Neutrophil (primary cell): ENCODE data around the gene HEBP1.

Source experiments
- H3K27ac ChIP-seq: fragments of 200-600 bp; sonication (generic); 2 replicates; pipeline ENCODE4 v1.5.1; 2016; ENCODE audit warnings: mild to moderate bottlenecking, moderate library complexity
- H3K27me3 ChIP-seq: fragments of 200-600 bp; sonication (generic); 2 replicates; pipeline ENCODE4 v1.6.0; 2016; ENCODE audit warnings: mild to moderate bottlenecking
- H3K36me3 ChIP-seq: fragments of 200-600 bp; sonication (generic); 2 replicates; pipeline ENCODE4 v1.5.1; 2017
- H3K4me1 ChIP-seq, 2 experiments: fragments of 200-600 bp in 1 of 2; sonication (generic) in 1 of 2; 1 replicate in 1 of 2; 2 replicates in 1 of 2; pipeline versions ENCODE4 v1.5.1 to v1.6.1; 2013 to 2016; ENCODE audit warnings: low read depth in 1 of 2, low read length in 1 of 2, mild to moderate bottlenecking in 1 of 2, moderate library complexity in 1 of 2; ENCODE audit not compliant: control insufficient read depth in 1 of 2, insufficient read depth in 1 of 2
- H3K4me3 ChIP-seq, 2 experiments: fragments of 200-600 bp in 1 of 2; sonication (generic) in 1 of 2; 1 replicate in 1 of 2; 2 replicates in 1 of 2; pipeline ENCODE4 v1.5.1; 2013 to 2016; ENCODE audit warnings: low read depth in 1 of 2, low read length in 1 of 2, mild to moderate bottlenecking in 1 of 2, moderate library complexity in 1 of 2
- H3K9me3 ChIP-seq: fragments of 200-600 bp; sonication (generic); 2 replicates; pipeline ENCODE4 v1.5.1; 2016
- CTCF ChIP-seq: fragments of 200-600 bp; sonication (generic); IDR thresholded peaks from 2 replicates; pipeline ENCODE4 v1.5.1; 2016; ENCODE audit warnings: antibody characterized with exemption

HEBP1 gene

DNA sequence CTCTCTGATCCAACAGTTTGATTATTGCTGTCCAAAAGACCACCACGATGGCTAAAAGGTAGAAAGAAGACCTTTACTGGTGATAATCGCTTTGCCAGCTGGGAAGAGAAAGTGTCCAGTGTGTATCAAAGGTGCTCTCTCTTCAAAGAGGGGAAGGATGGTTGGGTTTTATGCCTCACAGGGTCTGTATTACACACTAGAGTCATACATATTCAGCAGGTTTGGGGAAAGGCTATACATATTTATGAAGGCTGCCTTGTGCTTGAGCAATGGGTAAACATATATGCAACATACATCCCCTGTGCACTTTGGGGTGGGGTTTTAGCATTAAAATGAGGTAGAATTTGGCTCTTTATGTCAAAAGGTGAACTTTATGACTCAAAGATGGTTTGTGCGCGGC lies 66.3 kb downstream of the HEBP1 start:
- TF ChIP-seq CTCF: no peak
- no peaks in the 10 kb centered on the region for H3K36me3 ChIP-seq
- no peaks in the 10 kb centered on the region for H3K27me3 ChIP-seq
- H3K27ac ChIP-seq: no peak overlapping the region
- peaks cover 0 to 5% of the 10 kb centered on the region in 2 experiments for H3K4me1 ChIP-seq
- H3K4me3 ChIP-seq: no peak overlapping the region
- H3K9me3 ChIP-seq: no peaks in the 10 kb centered on the region

- TF ChIP-seq CTCF: no peak
- no peaks in the 10 kb centered on the region for H3K9me3 ChIP-seq
- H3K4me1 ChIP-seq: peaks cover 0 to 5% of the 10 kb centered on the region in 2 experiments
- H3K36me3 ChIP-seq: no peaks in the 10 kb centered on the region
- no peak overlapping the region for H3K27ac ChIP-seq
- H3K27me3 ChIP-seq: no peaks in the 10 kb centered on the region
- H3K4me3 ChIP-seq: no peak overlapping the region
Measured at GRCh38 chr12:12930633-12931219, 69.3 kb downstream of the HEBP1 start.

DNA sequence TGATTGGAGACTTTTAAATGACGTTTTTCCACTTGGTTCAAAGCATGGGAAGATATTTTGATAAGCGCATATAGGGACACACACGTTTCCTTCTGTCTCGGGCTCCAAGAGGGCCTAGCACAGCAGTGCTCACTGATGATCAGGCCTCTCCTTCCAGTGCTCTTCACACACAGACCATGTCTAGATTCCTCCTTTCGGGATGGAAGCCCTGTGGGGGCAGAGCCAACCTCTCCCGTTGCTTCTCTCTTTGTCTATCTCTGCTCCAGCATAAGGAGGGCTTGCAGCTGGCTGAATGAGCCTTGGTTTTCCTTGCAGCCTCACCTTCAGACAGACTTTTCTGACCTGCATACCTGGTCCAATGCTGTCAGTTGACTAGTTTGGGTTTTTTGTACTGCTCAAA lies 70.4 kb downstream of the HEBP1 start:
- Histone ChIP-seq H3K36me3 (no peaks in the 10 kb centered on the region), H3K27ac (no peak overlapping the region), H3K27me3 (no peaks in the 10 kb centered on the region), H3K9me3 (no peaks in the 10 kb centered on the region), H3K4me3 (no peak overlapping the region), H3K4me1 (peaks cover 0 to 5% of the 10 kb centered on the region in 2 experiments)
- no peak for TF ChIP-seq CTCF

GRCh38 chr12:12927211-12928079 lies 72.6 kb downstream of the HEBP1 start:
- Histone ChIP-seq H3K27ac (peak overlapping the region; percentile 17), H3K36me3 (no peaks in the 10 kb centered on the region)

GRCh38 chr12:12926571-12927071 lies 73.4 kb downstream of the HEBP1 start:
- no peak for TF ChIP-seq CTCF
- Histone ChIP-seq H3K4me1 (peaks cover 0 to 5% of the 10 kb centered on the region in 2 experiments), H3K9me3 (no peaks in the 10 kb centered on the region), H3K4me3 (no peak overlapping the region), H3K27me3 (no peaks in the 10 kb centered on the region), H3K27ac (no peak overlapping the region), H3K36me3 (no peaks in the 10 kb centered on the region)

More at GRCh38 chr12:12927211-12928079, 72.6 kb downstream of the HEBP1 start:
- Histone ChIP-seq H3K27me3 (no peaks in the 10 kb centered on the region), H3K4me3 (no peak overlapping the region), H3K4me1 (peaks cover 0 to 5% of the 10 kb centered on the region in 2 experiments), H3K9me3 (no peaks in the 10 kb centered on the region)
- no peak for TF ChIP-seq CTCF
